ENCODE measurements around the gene LYRM4. TPM values are rescaled to one million over a fixed set of nuclear protein-coding genes. Genes with fewer than 3 reads are reported as not detected.

LYRM4 gene
- polyA plus RNA-seq, 2 of the 4 experiments (the other 2 are of a cell fraction) = 25.6 to 43.3 TPM

DNA sequence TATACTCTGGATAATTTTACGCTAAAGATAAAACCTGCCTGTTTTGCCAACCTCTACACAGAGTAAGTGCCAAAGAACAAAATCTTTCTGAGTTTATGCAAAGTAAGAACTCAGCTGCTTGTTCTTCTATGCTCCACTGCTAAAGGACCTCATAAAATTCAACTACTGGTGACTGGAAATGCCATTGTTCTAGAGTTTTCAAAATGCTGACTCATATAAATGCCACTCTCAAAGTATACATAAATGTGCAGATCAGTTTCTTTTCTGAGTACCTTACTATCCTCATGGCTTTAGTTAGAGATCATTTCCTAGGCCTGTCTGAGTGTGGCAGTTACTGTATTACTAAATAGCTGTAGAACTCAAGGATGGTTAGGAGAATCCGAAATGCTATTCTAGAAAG is 45.6 kb downstream of the LYRM4 start:
- Histone ChIP-seq H3K4me3 (no peak overlapping the region), H3K4me1 (no peaks in the 10 kb centered on the region), H3K4me2 (no peak overlapping the region), H3K27ac (no peak overlapping the region), H3K9me3 (no peaks in the 10 kb centered on the region)
- 100% methylated on average over 2 of the region's 2 CpGs for WGBS (ENCODE audit: missing lambda C conversion rate)
- no peak for FAIRE-seq
- no peak for ATAC-seq
- TF ChIP-seq MAFK (IDR thresholded peaks at IDR 0.05; ENCODE audit: partially characterized antibody) (peak; percentile 84), RFX5 (IDR thresholded peaks at IDR 0.05) (no peak)
- ChIA-PET CTCF (interaction anchor here (0.8 to 1.0 kb wide), 4 partner anchors 11 to 71 kb away, joined by 3 read pairs; no protein-coding TSS in a partner anchor), POLR2A (interaction anchor here (0.7 kb wide), 1 partner anchor 888 kb away, joined by 5 read pairs; no protein-coding TSS in a partner anchor)
- no peak for DNase-seq (ENCODE audit: low read depth in 1 of 2, low spot score in 1 of 2)

DNA sequence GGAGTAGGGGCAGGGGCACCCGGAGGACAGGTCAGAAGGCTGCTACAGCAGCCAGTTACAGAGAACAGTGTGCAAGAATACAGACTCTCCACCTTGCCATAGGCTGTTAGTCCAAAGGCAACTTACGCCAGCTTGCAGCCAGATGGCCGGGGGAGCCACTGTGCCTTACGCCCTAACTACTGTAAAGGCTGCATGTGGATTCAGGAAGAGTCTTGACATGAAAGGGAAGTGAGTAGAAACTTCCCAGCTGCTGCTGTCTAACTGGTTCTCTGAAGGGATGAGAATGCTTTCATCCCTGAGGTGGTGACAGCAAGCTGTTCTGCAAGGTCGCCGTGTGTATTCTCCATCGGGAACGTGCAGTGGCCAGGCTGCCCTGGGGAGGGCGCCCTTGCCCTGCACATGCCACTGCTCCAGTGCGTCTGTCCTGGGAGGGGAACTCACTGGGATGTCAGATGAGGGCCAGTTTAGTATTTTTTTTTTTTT is 46.1 kb downstream of the LYRM4 start:
- no peak overlapping the region for H3K27ac ChIP-seq
- WGBS (ENCODE audit: missing lambda C conversion rate) = 56% methylated on average over 5 of the region's 10 CpGs
- DNase-seq (ENCODE audit: low read depth in 1 of 2, low spot score in 1 of 2) (peak in 1 of 2 experiments; percentile 25), ATAC-seq (peak in 1 of 2 experiments; percentile 86; a peak in 3 of 6 replicates), FAIRE-seq (no peak)
- CTCF ChIA-PET = interaction anchor here (0.6 to 1.3 kb wide), 6 partner anchors 11 to 1605 kb away, joined by 3 read pairs; no protein-coding TSS in a partner anchor
- POLR2A ChIA-PET = interaction anchor here (0.7 kb wide), 1 partner anchor 887 kb away, joined by 5 read pairs; no protein-coding TSS in a partner anchor
- H3K4me3 ChIP-seq = no peak overlapping the region
- H3K4me1 ChIP-seq = no peaks in the 10 kb centered on the region
- TF ChIP-seq, protein P1, sequence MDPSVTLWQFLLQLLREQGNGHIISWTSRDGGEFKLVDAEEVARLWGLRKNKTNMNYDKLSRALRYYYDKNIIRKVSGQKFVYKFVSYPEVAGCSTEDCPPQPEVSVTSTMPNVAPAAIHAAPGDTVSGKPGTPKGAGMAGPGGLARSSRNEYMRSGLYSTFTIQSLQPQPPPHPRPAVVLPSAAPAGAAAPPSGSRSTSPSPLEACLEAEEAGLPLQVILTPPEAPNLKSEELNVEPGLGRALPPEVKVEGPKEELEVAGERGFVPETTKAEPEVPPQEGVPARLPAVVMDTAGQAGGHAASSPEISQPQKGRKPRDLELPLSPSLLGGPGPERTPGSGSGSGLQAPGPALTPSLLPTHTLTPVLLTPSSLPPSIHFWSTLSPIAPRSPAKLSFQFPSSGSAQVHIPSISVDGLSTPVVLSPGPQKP (IDR thresholded peaks at IDR 0.05; ENCODE audit: low read depth, low read length) = no peak
- TF ChIP-seq EP300 (IDR thresholded peaks at IDR 0.05) = no peak
- no peak for TF ChIP-seq CHD4 (IDR thresholded peaks at IDR 0.05; ENCODE audit: borderline replicate concordance)
- TF ChIP-seq, protein P2, sequence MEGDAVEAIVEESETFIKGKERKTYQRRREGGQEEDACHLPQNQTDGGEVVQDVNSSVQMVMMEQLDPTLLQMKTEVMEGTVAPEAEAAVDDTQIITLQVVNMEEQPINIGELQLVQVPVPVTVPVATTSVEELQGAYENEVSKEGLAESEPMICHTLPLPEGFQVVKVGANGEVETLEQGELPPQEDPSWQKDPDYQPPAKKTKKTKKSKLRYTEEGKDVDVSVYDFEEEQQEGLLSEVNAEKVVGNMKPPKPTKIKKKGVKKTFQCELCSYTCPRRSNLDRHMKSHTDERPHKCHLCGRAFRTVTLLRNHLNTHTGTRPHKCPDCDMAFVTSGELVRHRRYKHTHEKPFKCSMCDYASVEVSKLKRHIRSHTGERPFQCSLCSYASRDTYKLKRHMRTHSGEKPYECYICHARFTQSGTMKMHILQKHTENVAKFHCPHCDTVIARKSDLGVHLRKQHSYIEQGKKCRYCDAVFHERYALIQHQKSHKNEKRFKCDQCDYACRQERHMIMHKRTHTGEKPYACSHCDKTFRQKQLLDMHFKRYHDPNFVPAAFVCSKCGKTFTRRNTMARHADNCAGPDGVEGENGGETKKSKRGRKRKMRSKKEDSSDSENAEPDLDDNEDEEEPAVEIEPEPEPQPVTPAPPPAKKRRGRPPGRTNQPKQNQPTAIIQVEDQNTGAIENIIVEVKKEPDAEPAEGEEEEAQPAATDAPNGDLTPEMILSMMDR (IDR thresholded peaks at IDR 0.05) = peak; percentile 36; the same call in 2 of the 3 replicates
- TF ChIP-seq RAD21 (conservative IDR thresholded peaks at IDR 0.05 in 1 of 2, IDR thresholded peaks at IDR 0.05 in 1 of 2) = peak; percentile 35 to 58; a peak in 3 of 5 replicates
- TF ChIP-seq PHF8 (IDR thresholded peaks at IDR 0.05; ENCODE audit: borderline replicate concordance, low read depth) = no peak
- no peak overlapping the region for H3K4me2 ChIP-seq
- H3K9me3 ChIP-seq = no peaks in the 10 kb centered on the region

DNA sequence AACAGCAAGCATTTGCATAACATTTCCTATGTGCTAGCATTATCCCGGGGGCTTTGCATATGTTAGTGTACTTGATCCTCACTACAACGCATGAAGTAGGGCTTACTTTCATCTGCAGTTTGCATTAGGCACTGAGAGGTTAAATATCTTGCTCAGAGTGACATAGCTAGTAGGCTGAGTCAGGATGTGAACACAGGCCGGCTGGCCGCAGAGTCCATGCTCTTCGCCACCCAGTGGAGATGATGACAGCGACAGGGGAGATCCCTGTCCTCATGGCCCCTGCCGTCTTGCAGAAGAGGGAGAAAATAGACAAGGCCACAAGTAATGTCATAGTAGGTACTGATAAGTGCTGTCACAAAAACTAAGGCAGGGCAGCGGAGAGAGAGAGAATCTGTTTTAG is 46.9 kb downstream of the LYRM4 start:
- POLR2A ChIA-PET = no interaction called here
- Histone ChIP-seq H3K4me3 (no peak overlapping the region), H3K27ac (no peak overlapping the region), H3K4me1 (no peaks in the 10 kb centered on the region), H3K4me2 (no peak overlapping the region), H3K9me3 (no peaks in the 10 kb centered on the region)
- ATAC-seq = 0 out of 6 replicates have a peak, but pooled peaks of 1 of the 2 experiments have one; percentile 24
- WGBS (ENCODE audit: missing lambda C conversion rate) = 88% methylated on average over 8 of the region's 8 CpGs
- DNase-seq (ENCODE audit: low read depth in 1 of 2, low spot score in 1 of 2) = no peak
- FAIRE-seq = no peak
- CTCF ChIA-PET = interaction anchor here (0.8 to 1.3 kb wide), 3 partner anchors 10 to 70 kb away, joined by 3 to 4 read pairs (median 3); no protein-coding TSS in a partner anchor
- TF ChIP-seq RARB (CRISPR knock-in tag; IDR thresholded peaks at IDR 0.05) (no peak), CHD4 (IDR thresholded peaks at IDR 0.05; ENCODE audit: borderline replicate concordance) (no peak), ZSCAN20 (CRISPR knock-in tag; IDR thresholded peaks at IDR 0.05) (no peak), SMC3 (IDR thresholded peaks at IDR 0.05) (no peak), MAFK (IDR thresholded peaks at IDR 0.05; ENCODE audit: partially characterized antibody) (no peak), HEYL (CRISPR knock-in tag; IDR thresholded peaks at IDR 0.05) (no peak), ZFP36 (IDR thresholded peaks at IDR 0.05; ENCODE audit: borderline replicate concordance, partially characterized antibody) (no peak), RAD21 (conservative IDR thresholded peaks at IDR 0.05 in 1 of 2, IDR thresholded peaks at IDR 0.05 in 1 of 2) (no peak), MAZ (IDR thresholded peaks at IDR 0.05; ENCODE audit: borderline replicate concordance, low read depth, low read length) (no peak), ESRRA (IDR thresholded peaks at IDR 0.05; ENCODE audit: borderline replicate concordance, low read length) (no peak), CHD2 (IDR thresholded peaks at IDR 0.05; ENCODE audit: low read length, partially characterized antibody) (no peak), JUNB (IDR thresholded peaks at IDR 0.05) (no peak), CBX8 (IDR thresholded peaks at IDR 0.05) (no peak), FOSL2 (IDR thresholded peaks at IDR 0.05) (no peak), FOSL2 (CRISPR knock-in tag; IDR thresholded peaks at IDR 0.05) (no peak), EP300 (IDR thresholded peaks at IDR 0.05) (no peak)
- TF ChIP-seq, protein P3, sequence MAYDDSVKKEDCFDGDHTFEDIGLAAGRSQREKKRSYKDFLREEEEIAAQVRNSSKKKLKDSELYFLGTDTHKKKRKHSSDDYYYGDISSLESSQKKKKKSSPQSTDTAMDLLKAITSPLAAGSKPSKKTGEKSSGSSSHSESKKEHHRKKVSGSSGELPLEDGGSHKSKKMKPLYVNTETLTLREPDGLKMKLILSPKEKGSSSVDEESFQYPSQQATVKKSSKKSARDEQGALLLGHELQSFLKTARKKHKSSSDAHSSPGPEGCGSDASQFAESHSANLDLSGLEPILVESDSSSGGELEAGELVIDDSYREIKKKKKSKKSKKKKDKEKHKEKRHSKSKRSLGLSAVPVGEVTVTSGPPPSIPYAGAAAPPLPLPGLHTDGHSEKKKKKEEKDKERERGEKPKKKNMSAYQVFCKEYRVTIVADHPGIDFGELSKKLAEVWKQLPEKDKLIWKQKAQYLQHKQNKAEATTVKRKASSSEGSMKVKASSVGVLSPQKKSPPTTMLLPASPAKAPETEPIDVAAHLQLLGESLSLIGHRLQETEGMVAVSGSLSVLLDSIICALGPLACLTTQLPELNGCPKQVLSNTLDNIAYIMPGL (CRISPR knock-in tag; IDR thresholded peaks at IDR 0.05; ENCODE audit: borderline replicate concordance) = no peak
- TF ChIP-seq, protein P4, sequence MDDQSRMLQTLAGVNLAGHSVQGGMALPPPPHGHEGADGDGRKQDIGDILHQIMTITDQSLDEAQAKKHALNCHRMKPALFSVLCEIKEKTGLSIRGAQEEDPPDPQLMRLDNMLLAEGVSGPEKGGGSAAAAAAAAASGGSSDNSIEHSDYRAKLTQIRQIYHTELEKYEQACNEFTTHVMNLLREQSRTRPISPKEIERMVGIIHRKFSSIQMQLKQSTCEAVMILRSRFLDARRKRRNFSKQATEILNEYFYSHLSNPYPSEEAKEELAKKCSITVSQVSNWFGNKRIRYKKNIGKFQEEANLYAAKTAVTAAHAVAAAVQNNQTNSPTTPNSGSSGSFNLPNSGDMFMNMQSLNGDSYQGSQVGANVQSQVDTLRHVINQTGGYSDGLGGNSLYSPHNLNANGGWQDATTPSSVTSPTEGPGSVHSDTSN (IDR thresholded peaks at IDR 0.05) = no peak
- TF ChIP-seq, protein P5, sequence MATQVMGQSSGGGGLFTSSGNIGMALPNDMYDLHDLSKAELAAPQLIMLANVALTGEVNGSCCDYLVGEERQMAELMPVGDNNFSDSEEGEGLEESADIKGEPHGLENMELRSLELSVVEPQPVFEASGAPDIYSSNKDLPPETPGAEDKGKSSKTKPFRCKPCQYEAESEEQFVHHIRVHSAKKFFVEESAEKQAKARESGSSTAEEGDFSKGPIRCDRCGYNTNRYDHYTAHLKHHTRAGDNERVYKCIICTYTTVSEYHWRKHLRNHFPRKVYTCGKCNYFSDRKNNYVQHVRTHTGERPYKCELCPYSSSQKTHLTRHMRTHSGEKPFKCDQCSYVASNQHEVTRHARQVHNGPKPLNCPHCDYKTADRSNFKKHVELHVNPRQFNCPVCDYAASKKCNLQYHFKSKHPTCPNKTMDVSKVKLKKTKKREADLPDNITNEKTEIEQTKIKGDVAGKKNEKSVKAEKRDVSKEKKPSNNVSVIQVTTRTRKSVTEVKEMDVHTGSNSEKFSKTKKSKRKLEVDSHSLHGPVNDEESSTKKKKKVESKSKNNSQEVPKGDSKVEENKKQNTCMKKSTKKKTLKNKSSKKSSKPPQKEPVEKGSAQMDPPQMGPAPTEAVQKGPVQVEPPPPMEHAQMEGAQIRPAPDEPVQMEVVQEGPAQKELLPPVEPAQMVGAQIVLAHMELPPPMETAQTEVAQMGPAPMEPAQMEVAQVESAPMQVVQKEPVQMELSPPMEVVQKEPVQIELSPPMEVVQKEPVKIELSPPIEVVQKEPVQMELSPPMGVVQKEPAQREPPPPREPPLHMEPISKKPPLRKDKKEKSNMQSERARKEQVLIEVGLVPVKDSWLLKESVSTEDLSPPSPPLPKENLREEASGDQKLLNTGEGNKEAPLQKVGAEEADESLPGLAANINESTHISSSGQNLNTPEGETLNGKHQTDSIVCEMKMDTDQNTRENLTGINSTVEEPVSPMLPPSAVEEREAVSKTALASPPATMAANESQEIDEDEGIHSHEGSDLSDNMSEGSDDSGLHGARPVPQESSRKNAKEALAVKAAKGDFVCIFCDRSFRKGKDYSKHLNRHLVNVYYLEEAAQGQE (IDR thresholded peaks at IDR 0.05) = no peak

All from A549 (cell line).